K562 (cell line): ENCODE results near the gene ZBTB16. TPM values are rescaled to one million over a fixed set of nuclear protein-coding genes. Genes with fewer than 3 reads are reported as not detected.
A peak's percentile ranks its signal among the peaks of the same experiment; 100 is the strongest.

Experiments
- CC2D1A ChIP-seq: fragments of 450-650 bp; IDR thresholded peaks from 2 replicates; pipeline ENCODE4 v1.6.1; 2017; ENCODE audit warnings: mild to moderate bottlenecking
- FOSL1 ChIP-seq: fragments of 200-800 bp; sonication (Bioruptor generic); conservative IDR thresholded peaks from 2 replicates; pipeline ENCODE4 v1.6.1; 2016; ENCODE audit warnings: missing genetic modification characterization, missing compliant biosample characterization
- ILF3 ChIP-seq: fragments of 450-650 bp; IDR thresholded peaks from 2 replicates; pipeline ENCODE4 v1.6.1; 2018; ENCODE audit warnings: antibody characterized with exemption, mild to moderate bottlenecking, moderate library complexity, borderline replicate concordance
- MAZ ChIP-seq, 2 experiments: fragments of 450-650 bp in 1 of 2; sonication (generic) in 1 of 2; formaldehyde crosslinking; IDR thresholded peaks in 1 of 2; conservative IDR thresholded peaks in 1 of 2; 2 replicates each; pipeline versions ENCODE4 v1.4.0 to v1.5.0; 2020; ENCODE audit warnings: mild to moderate bottlenecking in 1 of 2, missing genetic modification reagents in 1 of 2
- NRF1 ChIP-seq, 2 experiments: fragments of 450-650 bp; IDR thresholded peaks in 1 of 2; conservative IDR thresholded peaks in 1 of 2; 2 replicates each; pipeline ENCODE4 v1.6.1; 2014; ENCODE audit warnings: mild to moderate bottlenecking in 2 of 2
- SMAD4 ChIP-seq: fragments of 250-450 bp; sonication (Bioruptor Pico); conservative IDR thresholded peaks from 2 replicates; pipeline ENCODE4 v1.8.0; 2021; ENCODE audit warnings: inconsistent platforms, mild to moderate bottlenecking, moderate library complexity
- TCF7 ChIP-seq: sonication (generic); IDR thresholded peaks from 2 replicates; pipeline ENCODE4 v1.6.1; 2016; ENCODE audit warnings: antibody characterized with exemption, borderline replicate concordance
- polyA plus RNA-seq, 8 experiments: library from polyadenylated mRNA; depleted of rRNA in 4 of 8; stranded (reverse) in 5 of 8; unstranded in 3 of 8; fragments of >200 nt; fragmentation: Nextera tagmentation in 2 of 8; fragmentation: Illumina TruSeq in 1 of 8; extraction: Ambion mirVana in 2 of 8; extraction: Trizol in 1 of 8; gene quantifications; 2 replicates each; pipeline versions ENCODE4 v1.2.1 to v1.2.3, GENCODE V29; 2011 to 2014; ENCODE audit warnings: inconsistent platforms in 1 of 8, missing spikeins in 1 of 8
- total RNA-seq, 7 experiments: library from RNA; depleted of rRNA in 6 of 7; stranded (reverse); fragments of >200 nt in 6 of 7; fragmentation: Illumina TruSeq in 2 of 7; extraction: Trizol in 2 of 7; gene quantifications; 2 replicates each; pipeline versions ENCODE4 v1.2.1 to v1.2.3, GENCODE V29; 2011 to 2021; ENCODE audit warnings: low replicate concordance in 1 of 7
- TF ChIP-seq, protein P1 (sequence below): fragments of 450-650 bp; IDR thresholded peaks from 2 replicates; pipeline ENCODE4 v1.6.1; 2017; ENCODE audit warnings: mild to moderate bottlenecking, moderate library complexity
- TF ChIP-seq, protein P2 (sequence below): sonication (generic); formaldehyde crosslinking; IDR thresholded peaks from 2 replicates; pipeline ENCODE4 v1.8.0; 2022; ENCODE audit warnings: mild to moderate bottlenecking, missing genetic modification reagents, borderline replicate concordance
- TF ChIP-seq, protein P3 (sequence below): fragments of 200-800 bp; sonication (Bioruptor generic); IDR thresholded peaks from 2 replicates; pipeline ENCODE4 v1.6.1; 2017; ENCODE audit warnings: missing genetic modification characterization, missing compliant biosample characterization
- TF ChIP-seq, protein P4 (sequence below), 3 experiments: fragments of 200-800 bp in 1 of 3; fragments of 250-450 bp in 1 of 3; fragments of 450-650 bp in 1 of 3; sonication (Bioruptor Pico) in 1 of 3; sonication (Bioruptor generic) in 1 of 3; formaldehyde crosslinking in 1 of 3; IDR thresholded peaks; 2 replicates each; pipeline versions ENCODE4 v1.6.1 to v1.8.0; 2016 to 2022; ENCODE audit warnings: mild to moderate bottlenecking in 2 of 3, missing genetic modification characterization in 2 of 3, missing compliant biosample characterization in 1 of 3, moderate library complexity in 1 of 3
- TF ChIP-seq, protein P5 (sequence below): fragments of 250-450 bp; sonication (Bioruptor Pico); IDR thresholded peaks from 2 replicates; pipeline ENCODE4 v1.4.0; 2020; ENCODE audit warnings: mild to moderate bottlenecking, moderate library complexity, borderline replicate concordance

ZBTB16 gene
- total and polyA plus RNA-seq, 9 of the 15 experiments (the other 6 are each of a cell fraction or from before 2014, with no cell fraction given) = 0.06 to 0.40 (median 0.24) TPM; not detected in 4

DNA sequence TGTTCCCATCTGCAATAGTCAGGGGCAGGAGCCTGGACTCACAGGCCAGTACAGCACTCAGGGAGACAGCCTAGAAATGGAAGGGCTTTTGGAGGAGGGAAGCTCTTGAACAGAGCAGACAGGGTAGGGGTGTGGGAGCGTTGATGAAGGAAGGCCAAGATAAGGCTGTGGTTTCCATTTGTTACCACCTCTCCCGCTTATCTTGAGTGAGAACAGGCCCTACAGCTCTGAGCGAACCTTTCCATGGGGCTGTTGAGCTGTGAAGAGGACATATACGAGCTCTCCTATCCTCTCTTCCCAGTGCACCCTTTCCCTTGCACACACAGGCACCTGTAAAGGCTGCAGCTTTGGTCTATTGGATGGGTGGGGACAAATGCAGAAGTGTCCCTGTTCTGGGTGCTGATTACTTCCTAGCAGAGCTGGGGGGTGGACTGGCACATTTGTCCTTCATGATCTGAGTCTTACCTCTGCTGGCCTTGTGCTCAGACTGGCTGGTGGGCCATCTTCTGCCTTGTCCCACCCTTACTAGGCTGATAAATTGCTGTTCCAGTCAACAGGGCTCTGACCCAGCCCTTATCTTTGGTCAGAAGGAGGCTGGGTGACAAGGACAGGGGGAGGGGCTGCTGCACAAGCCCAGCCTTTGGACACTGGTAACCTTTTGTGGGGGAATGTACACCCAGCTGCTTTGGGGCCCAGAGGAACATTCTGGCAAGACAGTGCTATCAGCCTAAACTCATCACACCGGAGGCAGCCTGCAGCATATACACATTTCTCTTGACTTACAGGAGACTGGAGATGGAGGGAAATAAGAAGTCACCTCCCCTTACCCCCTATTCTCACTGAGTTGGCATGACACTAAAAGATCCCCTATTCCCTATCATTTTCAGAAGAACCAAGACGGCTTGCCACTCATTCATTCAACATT is 156.6 kb downstream of the ZBTB16 start (continued):
- TF ChIP-seq TCF7 (no peak), MAZ (CRISPR knock-in tag; conservative IDR thresholded peaks at IDR 0.05 in 1 of 2, IDR thresholded peaks at IDR 0.05 in 1 of 2) (peak; percentile 20 to 58; a peak in 1 of 4 replicates), FOSL1 (peak; percentile 76), CC2D1A (peak; percentile 89), ILF3 (no peak), SMAD4 (peak; percentile 97), NRF1 (conservative IDR thresholded peaks at IDR 0.05 in 1 of 2, IDR thresholded peaks at IDR 0.05 in 1 of 2) (peak in 1 of 2 experiments; percentile 45; a peak in 1 of 4 replicates)
- TF ChIP-seq, protein P1, sequence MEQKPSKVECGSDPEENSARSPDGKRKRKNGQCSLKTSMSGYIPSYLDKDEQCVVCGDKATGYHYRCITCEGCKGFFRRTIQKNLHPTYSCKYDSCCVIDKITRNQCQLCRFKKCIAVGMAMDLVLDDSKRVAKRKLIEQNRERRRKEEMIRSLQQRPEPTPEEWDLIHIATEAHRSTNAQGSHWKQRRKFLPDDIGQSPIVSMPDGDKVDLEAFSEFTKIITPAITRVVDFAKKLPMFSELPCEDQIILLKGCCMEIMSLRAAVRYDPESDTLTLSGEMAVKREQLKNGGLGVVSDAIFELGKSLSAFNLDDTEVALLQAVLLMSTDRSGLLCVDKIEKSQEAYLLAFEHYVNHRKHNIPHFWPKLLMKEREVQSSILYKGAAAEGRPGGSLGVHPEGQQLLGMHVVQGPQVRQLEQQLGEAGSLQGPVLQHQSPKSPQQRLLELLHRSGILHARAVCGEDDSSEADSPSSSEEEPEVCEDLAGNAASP = no peak
- TF ChIP-seq, protein P2, sequence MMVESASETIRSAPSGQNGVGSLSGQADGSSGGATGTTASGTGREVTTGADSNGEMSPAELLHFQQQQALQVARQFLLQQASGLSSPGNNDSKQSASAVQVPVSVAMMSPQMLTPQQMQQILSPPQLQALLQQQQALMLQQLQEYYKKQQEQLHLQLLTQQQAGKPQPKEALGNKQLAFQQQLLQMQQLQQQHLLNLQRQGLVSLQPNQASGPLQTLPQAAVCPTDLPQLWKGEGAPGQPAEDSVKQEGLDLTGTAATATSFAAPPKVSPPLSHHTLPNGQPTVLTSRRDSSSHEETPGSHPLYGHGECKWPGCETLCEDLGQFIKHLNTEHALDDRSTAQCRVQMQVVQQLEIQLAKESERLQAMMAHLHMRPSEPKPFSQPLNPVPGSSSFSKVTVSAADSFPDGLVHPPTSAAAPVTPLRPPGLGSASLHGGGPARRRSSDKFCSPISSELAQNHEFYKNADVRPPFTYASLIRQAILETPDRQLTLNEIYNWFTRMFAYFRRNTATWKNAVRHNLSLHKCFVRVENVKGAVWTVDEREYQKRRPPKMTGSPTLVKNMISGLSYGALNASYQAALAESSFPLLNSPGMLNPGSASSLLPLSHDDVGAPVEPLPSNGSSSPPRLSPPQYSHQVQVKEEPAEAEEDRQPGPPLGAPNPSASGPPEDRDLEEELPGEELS (CRISPR knock-in tag) = peak; percentile 61; the same call in 1 of the 2 replicates
- TF ChIP-seq, protein P3, sequence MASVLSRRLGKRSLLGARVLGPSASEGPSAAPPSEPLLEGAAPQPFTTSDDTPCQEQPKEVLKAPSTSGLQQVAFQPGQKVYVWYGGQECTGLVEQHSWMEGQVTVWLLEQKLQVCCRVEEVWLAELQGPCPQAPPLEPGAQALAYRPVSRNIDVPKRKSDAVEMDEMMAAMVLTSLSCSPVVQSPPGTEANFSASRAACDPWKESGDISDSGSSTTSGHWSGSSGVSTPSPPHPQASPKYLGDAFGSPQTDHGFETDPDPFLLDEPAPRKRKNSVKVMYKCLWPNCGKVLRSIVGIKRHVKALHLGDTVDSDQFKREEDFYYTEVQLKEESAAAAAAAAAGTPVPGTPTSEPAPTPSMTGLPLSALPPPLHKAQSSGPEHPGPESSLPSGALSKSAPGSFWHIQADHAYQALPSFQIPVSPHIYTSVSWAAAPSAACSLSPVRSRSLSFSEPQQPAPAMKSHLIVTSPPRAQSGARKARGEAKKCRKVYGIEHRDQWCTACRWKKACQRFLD (CRISPR knock-in tag) = peak; percentile 68; the same call in 1 of the 2 replicates
- TF ChIP-seq, protein P4, sequence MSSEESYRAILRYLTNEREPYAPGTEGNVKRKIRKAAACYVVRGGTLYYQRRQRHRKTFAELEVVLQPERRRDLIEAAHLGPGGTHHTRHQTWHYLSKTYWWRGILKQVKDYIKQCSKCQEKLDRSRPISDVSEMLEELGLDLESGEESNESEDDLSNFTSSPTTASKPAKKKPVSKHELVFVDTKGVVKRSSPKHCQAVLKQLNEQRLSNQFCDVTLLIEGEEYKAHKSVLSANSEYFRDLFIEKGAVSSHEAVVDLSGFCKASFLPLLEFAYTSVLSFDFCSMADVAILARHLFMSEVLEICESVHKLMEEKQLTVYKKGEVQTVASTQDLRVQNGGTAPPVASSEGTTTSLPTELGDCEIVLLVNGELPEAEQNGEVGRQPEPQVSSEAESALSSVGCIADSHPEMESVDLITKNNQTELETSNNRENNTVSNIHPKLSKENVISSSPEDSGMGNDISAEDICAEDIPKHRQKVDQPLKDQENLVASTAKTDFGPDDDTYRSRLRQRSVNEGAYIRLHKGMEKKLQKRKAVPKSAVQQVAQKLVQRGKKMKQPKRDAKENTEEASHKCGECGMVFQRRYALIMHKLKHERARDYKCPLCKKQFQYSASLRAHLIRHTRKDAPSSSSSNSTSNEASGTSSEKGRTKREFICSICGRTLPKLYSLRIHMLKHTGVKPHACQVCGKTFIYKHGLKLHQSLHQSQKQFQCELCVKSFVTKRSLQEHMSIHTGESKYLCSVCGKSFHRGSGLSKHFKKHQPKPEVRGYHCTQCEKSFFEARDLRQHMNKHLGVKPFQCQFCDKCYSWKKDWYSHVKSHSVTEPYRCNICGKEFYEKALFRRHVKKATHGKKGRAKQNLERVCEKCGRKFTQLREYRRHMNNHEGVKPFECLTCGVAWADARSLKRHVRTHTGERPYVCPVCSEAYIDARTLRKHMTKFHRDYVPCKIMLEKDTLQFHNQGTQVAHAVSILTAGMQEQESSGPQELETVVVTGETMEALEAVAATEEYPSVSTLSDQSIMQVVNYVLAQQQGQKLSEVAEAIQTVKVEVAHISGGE (CRISPR knock-in tag; IDR thresholded peaks at IDR 0.05) = peak in 1 of 3 experiments; percentile 52; a peak in 2 of 6 replicates
- TF ChIP-seq, protein P5, sequence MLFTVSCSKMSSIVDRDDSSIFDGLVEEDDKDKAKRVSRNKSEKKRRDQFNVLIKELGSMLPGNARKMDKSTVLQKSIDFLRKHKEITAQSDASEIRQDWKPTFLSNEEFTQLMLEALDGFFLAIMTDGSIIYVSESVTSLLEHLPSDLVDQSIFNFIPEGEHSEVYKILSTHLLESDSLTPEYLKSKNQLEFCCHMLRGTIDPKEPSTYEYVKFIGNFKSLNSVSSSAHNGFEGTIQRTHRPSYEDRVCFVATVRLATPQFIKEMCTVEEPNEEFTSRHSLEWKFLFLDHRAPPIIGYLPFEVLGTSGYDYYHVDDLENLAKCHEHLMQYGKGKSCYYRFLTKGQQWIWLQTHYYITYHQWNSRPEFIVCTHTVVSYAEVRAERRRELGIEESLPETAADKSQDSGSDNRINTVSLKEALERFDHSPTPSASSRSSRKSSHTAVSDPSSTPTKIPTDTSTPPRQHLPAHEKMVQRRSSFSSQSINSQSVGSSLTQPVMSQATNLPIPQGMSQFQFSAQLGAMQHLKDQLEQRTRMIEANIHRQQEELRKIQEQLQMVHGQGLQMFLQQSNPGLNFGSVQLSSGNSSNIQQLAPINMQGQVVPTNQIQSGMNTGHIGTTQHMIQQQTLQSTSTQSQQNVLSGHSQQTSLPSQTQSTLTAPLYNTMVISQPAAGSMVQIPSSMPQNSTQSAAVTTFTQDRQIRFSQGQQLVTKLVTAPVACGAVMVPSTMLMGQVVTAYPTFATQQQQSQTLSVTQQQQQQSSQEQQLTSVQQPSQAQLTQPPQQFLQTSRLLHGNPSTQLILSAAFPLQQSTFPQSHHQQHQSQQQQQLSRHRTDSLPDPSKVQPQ (CRISPR knock-in tag) = no peak
